GM21717 (cell line): ENCODE results near the gene C10orf88.
"Not testable (repeated sequence)": the region's sequence is repeated elsewhere in the genome, so short reads cannot be mapped to it uniquely, and the experiment has no call there.

Experiments
- ATAC-seq: cut with Tn5 transposase; IDR thresholded peaks from one replicate; pipeline ENCODE4 v1.9.1; 2021; ENCODE audit warnings: mild to moderate bottlenecking, moderate library complexity; ENCODE audit not compliant: unreplicated experiment

Gene C10orf88

GRCh38 chr10:122966879-122967278, 12.9 kb upstream of the C10orf88 start:
- no peak for ATAC-seq

- no peak for ATAC-seq
Measured at GRCh38 chr10:122962405-122962804, 8.4 kb upstream of the C10orf88 start.

- no peak for ATAC-seq
Measured at GRCh38 chr10:122957474-122957873, 3.4 kb upstream of the C10orf88 start.

- no peak for ATAC-seq
Measured at GRCh38 chr10:122955892-122956291, 1.9 kb upstream of the C10orf88 start.

- no peak for ATAC-seq
Measured at GRCh38 chr10:122954731-122955050, 664 bp upstream of the C10orf88 start.

- no peak for ATAC-seq
Measured at GRCh38 chr10:122949296-122949695, 4.7 kb downstream of the C10orf88 start.

GRCh38 chr10:122939856-122940543, 14.0 kb downstream of the C10orf88 start:
- ATAC-seq = no peak

- ATAC-seq = no peak
Measured at GRCh38 chr10:122939133-122939855, 14.7 kb downstream of the C10orf88 start.

- no peak for ATAC-seq
Measured at GRCh38 chr10:122931088-122931906, 22.7 kb downstream of the C10orf88 start.

- ATAC-seq = no peak
Measured at GRCh38 chr10:122930140-122930539, 23.9 kb downstream of the C10orf88 start.

GRCh38 chr10:122915700-122916099, 38.3 kb downstream of the C10orf88 start:
- ATAC-seq = no peak

GRCh38 chr10:122911889-122912484, 42.0 kb downstream of the C10orf88 start:
- no peak for ATAC-seq

- ATAC-seq = no peak
Measured at GRCh38 chr10:122910310-122910709, 43.7 kb downstream of the C10orf88 start, which contains the start of gene FAM24A. Gene FAM24A (plus strand): TSS chr10:122910610. CDS start chr10:122911635, 1,025 bp downstream.

GRCh38 chr10:122903861-122904260, 50.2 kb downstream of the C10orf88 start:
- ATAC-seq = not testable (repeated sequence)

GRCh38 chr10:122894261-122894944, 59.6 kb downstream of the C10orf88 start:
- ATAC-seq = no peak

- no peak for ATAC-seq
Measured at GRCh38 chr10:122884166-122884565, 69.9 kb downstream of the C10orf88 start.

GRCh38 chr10:122882766-122883165, 71.3 kb downstream of the C10orf88 start:
- no peak for ATAC-seq
